Bronchial epithelial cell (primary cell): Measurements from ENCODE around the gene MCTP1. TPM values are rescaled to one million over a fixed set of nuclear protein-coding genes. Genes with fewer than 3 reads are reported as not detected.

ENCODE experiments used
- DNase-seq: peaks from one replicate; pipeline ENCODE4 v3.0.0-alpha.2; 2010; ENCODE audit warnings: low read depth
- FAIRE-seq: peaks from 2 replicates; lab custom pipeline; 2011; peaks lifted over from hg19 to GRCh38; lab: Jason Lieb, UNC
- H3K27me3 ChIP-seq: 2 replicates; pipeline ENCODE4 v1.5.1; 2011; ENCODE audit warnings: low read length; ENCODE audit not compliant: control insufficient read depth, insufficient read depth
- H3K36me3 ChIP-seq: 2 replicates; pipeline ENCODE4 v1.5.1; 2011; ENCODE audit warnings: low read length; ENCODE audit not compliant: control insufficient read depth, insufficient read depth
- H3K4me3 ChIP-seq: 2 replicates; pipeline ENCODE4 v1.5.1; 2011; ENCODE audit warnings: mild to moderate bottlenecking, low read depth, low read length, control low read depth
- total RNA-seq: library from RNA; depleted of rRNA; stranded (reverse); fragments of >200 nt; gene quantifications from 2 replicates; pipeline ENCODE4 v1.2.1, GENCODE V29; 2014
- TF ChIP-seq, protein P1 (sequence below): IDR thresholded peaks from 2 replicates; pipeline ENCODE4 v1.5.1; 2011; ENCODE audit warnings: mild to moderate bottlenecking, moderate library complexity, low read length, control low read depth, inconsistent platforms; ENCODE audit not compliant: insufficient read depth, severe bottlenecking

Gene MCTP1
- total RNA-seq, 1 donor from 2014 or later: 17.9 TPM

DNA sequence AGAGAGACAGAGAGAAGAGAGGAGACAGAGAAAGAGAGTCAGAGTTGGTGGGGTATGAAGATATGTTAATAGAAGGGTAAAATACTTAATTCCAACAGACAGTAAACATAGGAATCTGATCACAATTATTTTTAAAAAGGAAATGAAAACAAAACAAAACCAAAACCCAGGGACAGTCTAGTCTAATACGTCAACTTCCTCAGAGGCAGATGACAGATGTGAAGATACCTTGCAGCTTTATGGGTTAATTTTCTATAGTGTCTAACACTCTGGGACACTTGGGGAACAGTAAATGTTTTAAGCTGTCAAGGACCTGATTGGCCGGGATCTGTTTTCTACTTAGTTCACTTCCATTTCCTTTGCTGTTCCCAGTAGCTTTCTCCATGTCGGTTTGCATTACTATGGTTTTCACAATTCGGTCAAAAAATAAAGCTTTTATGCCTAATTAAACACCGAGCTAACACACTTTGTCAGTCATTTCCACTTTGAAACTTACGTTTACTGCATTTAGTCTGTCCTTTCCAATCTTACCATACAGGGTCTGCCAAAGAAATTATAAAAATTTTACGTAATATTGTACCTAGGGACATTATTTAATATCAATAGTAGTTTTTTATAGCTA, 216.5 kb downstream of the MCTP1 start:
- Histone ChIP-seq H3K36me3 (no peaks in the 10 kb centered on the region), H3K4me3 (no peak overlapping the region), H3K27me3 (no peaks in the 10 kb centered on the region)
- TF ChIP-seq, protein P1, sequence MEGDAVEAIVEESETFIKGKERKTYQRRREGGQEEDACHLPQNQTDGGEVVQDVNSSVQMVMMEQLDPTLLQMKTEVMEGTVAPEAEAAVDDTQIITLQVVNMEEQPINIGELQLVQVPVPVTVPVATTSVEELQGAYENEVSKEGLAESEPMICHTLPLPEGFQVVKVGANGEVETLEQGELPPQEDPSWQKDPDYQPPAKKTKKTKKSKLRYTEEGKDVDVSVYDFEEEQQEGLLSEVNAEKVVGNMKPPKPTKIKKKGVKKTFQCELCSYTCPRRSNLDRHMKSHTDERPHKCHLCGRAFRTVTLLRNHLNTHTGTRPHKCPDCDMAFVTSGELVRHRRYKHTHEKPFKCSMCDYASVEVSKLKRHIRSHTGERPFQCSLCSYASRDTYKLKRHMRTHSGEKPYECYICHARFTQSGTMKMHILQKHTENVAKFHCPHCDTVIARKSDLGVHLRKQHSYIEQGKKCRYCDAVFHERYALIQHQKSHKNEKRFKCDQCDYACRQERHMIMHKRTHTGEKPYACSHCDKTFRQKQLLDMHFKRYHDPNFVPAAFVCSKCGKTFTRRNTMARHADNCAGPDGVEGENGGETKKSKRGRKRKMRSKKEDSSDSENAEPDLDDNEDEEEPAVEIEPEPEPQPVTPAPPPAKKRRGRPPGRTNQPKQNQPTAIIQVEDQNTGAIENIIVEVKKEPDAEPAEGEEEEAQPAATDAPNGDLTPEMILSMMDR: no peak
- FAIRE-seq: no peak
- DNase-seq: no peak

DNA sequence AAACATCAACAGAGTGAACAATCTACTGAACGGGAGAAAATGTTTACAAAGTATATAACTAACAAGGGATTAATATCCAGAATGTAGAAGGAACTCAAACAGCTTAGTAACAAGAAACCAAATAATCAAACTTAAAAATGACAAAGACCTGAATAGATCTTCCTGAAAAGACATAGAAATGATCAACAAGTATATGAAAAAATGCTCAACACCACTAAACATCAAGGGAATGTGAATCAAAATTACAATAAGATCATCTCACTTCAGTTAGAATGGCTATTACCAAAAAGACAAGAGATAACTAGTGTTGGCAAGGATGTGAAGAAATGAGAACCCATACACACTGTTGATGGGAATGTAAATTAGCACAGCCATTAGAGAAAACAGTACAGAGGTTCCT, 218.8 kb downstream of the MCTP1 start:
- no peak overlapping the region for H3K4me3 ChIP-seq
- DNase-seq (no peak), FAIRE-seq (no peak)
- TF ChIP-seq, protein P1: no peak
- no peaks in the 10 kb centered on the region for H3K27me3 ChIP-seq
- no peaks in the 10 kb centered on the region for H3K36me3 ChIP-seq

DNA sequence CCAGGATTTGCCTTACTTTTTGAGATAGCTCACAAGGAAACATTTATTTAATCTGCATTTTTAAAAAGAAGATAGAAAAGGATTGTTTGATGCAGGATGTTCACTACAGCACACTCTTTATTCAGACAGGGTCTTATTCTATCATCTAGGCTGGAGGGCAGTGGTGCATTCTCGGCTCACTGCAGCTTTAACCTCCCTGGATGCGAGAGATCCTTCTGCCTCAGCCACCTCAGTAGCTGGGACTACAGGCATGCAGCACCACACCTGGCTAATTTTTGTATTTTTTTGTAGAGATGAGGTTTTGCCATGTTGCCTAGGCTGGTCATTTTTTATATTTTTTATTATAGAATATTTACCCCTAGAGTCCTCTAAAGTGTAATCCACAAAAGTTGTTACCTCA, 221.4 kb downstream of the MCTP1 start:
- TF ChIP-seq, protein P1: no peak
- no peaks in the 10 kb centered on the region for H3K36me3 ChIP-seq
- H3K27me3 ChIP-seq: no peaks in the 10 kb centered on the region
- H3K4me3 ChIP-seq: no peak overlapping the region
- FAIRE-seq: no peak
- DNase-seq: no peak

DNA sequence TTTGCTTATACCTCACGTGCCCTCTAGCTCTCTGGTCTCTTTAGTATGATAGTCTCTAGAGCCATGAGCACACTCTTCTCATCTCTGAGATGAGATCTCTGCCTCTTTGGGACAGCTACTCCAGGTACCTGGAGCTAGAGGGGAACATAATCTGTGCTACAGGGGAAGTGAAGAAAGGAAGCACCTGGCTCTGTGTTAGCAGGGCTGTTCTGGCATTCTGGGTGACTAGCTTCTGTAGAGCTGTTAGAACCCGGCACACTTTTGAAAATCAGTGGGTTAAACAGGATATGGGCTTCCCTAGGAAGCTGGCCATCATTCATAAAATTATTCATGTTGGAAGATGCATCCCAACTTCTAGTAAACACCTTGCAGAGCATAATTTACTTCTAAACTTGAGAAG, 224.8 kb downstream of the MCTP1 start:
- TF ChIP-seq, protein P1: no peak
- Histone ChIP-seq H3K36me3 (no peaks in the 10 kb centered on the region), H3K4me3 (no peak overlapping the region), H3K27me3 (no peaks in the 10 kb centered on the region)
- FAIRE-seq: no peak
- DNase-seq: no peak

DNA sequence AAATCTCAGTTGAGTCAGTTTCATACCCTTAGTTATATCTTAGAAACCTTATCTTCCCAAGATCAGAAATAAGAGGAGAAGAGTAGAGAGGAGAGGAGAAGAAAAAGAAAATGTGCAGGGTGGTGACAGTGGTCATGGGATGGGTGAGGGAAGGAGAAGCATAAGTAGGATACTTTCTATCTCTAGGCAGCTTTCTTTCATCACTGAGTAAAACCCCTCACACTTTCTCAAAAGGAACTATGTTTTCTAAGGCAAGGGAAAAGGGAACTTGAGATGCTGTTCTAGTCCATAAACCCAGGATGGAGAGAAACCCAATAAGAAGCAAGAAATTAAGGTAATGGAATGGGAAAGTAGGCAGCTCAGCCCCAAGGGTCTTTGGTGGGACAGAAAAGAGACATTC, 225.3 kb downstream of the MCTP1 start:
- FAIRE-seq (no peak), DNase-seq (no peak)

More for the DNA sequence above, 225.3 kb downstream of the MCTP1 start:
- Histone ChIP-seq H3K27me3 (no peaks in the 10 kb centered on the region), H3K4me3 (no peak overlapping the region), H3K36me3 (no peaks in the 10 kb centered on the region)
- TF ChIP-seq, protein P1: no peak
